Amniotic stem cell (primary cell): ENCODE data around the gene AMPD3.
"Not testable (repeated sequence)": the region's sequence is repeated elsewhere in the genome, so short reads cannot be mapped to it uniquely, and the experiment has no call there.

Source experiments
- DNase-seq: peaks from one replicate; lab custom pipeline; 2025; lab: John Stamatoyannopoulos, UW

AMPD3 gene

GRCh38 chr11:10454878-10455631 is at the start of gene AMPD3:
Gene AMPD3, plus strand, starts transcription at chr11:10455264. Its CDS starts 6,256 bp downstream, at chr11:10461520.
- DNase-seq: peak; percentile 77

DNA sequence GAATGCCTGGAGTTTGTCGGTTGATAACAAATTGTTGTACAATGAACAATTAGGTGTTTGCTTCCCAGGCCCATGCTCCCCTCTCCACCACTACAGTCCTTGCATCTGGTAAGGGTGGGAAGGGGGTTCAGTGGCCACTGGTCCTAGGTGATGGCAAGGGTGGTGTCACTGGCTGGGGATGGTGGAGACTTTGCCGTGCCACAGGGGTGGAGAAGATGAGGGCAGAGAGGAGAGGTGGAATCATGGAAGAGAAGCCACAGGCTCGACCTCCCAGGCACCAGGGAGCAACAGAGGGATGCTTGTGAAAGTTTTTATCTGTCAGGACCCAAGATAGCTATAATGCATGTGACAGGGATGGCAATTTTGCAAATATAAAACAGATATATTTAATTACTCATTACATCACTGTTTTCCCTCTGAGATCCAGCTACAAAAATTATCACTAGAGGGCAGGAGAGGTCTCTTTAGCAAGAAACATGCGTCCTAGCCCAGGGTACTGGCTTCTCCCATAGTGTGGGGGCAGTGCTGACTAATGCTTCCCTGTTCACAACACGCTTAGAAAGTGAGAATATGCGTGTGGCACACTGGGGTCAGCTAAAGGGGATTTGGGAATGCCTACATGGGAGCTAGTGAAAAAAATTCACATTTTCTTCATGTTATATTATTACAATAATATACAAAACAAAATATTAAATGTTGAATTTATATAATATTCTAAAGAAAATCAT is 49.0 kb upstream of the AMPD3 start:
- DNase-seq: peak; percentile 92

DNA sequence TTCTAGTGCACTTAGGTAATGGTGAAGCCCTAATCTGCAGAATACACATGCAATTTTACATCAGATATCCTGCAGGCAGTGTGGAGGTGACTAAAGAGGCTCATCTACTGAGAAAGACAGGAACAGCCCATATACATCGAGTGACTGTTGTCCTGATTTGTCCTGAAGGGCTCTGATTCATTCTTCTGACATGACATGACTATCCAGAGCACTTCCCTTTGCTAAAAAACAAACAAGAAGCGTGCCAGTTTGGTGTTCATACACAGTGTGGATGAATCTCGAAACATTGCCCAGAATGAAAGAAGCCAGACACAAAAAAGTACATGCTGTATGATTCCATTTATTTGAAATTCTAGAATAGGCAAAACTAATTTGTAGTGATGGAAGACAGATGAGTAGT is 48.0 kb upstream of the AMPD3 start:
- no peak for DNase-seq

GRCh38 chr11:10407749-10408685 is 47.0 kb upstream of the AMPD3 start:
- no peak for DNase-seq

- no peak for DNase-seq
These were observed 45.8 kb upstream of the AMPD3 start for GRCh38 chr11:10409207-10409661.

DNA sequence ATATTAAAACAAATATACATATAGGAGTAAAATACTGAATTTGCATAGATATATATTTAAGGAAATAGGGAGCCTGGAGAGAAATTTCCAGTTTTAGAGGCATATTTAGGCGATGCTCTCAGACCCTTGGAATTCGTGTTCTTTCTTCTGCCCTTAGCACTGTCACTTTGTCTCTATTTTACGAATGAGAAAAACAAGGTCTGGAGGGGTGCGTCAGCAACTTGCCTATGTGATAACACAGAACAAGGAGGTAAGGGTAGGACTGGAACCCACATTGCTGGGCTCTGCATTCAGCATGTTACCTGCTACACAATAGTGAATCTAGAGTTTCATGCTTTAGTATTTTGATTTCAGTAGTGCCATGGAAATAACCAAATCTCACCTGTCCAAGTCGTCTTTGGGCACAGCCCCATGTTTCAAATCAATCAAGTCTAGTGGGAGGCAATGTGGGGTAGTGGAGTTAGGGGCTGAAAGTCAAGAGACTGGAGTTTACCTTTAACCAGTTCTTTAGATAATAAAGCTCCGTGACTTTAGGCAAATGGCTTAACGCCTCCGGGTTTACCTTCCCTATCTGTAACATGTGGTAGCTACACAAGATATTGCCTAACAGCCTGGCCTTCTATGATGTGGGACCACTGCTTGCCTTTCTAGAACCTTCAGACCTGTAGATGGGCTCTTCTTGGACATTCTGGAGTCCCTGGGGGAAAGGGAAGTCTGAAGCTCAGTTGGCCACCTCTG is 44.8 kb upstream of the AMPD3 start:
- no peak for DNase-seq

DNA sequence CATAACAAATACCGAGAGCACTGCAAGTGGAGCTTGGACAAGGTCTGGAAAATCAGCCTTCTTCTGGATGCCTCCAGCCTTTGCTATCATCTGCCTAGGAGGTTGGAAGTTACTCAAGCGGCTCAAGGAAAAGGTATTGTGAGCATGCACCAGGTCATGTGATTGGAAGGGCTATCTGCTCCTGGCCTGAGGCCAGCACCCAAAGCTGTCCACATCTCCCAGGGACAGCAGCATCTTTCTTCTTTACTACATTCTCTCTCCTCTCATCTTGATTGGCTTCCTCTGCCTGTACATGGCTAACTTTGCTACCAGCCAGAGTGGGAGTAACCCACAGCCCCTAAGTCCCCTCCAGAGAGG is 44.2 kb upstream of the AMPD3 start:
- no peak for DNase-seq

DNA sequence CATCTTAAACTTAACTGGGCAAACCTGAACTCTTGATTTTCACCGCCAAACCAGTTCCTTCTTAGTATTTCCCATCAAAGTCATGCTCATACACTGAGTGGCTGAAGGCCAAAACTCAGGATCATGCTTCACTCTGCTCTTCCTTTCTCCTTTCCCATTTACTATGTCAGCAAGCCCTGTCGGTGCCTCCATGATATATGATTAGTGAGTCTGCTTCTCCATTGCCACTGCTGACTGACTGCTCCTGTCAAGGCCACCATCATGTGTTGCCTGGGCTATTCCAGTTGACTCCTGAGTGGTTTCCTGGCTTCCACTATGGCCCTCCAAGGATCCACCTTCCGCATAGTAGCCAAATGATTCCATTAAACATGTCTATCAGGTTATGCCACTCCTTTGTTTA is 42.8 kb upstream of the AMPD3 start:
- no peak for DNase-seq

GRCh38 chr11:10413268-10413667 is 41.8 kb upstream of the AMPD3 start:
- no peak for DNase-seq

DNA sequence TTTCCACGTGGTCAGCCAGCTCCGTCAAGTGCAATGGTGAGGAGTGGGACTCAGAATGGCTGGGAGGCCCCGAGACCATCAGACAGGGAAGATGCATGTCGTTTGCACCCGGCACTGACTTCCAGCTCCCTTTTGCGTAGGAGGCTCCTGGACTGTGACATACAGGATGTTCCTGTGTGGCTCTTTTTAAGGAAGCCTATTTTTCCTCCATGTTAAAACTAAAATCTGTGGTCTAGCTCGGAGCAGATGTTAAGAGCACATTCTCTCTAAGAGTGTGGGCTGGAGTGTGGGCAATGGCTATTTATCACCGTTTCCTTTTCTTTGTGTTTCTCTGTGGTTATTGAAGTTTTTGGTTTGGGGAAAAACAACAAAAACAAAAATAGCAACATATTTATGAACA is 40.9 kb upstream of the AMPD3 start:
- no peak for DNase-seq

- DNase-seq: no peak
These were observed 40.4 kb upstream of the AMPD3 start for GRCh38 chr11:10414659-10415058.

GRCh38 chr11:10415817-10416392 is 39.2 kb upstream of the AMPD3 start:
- no peak for DNase-seq

GRCh38 chr11:10418259-10418949 is 36.7 kb upstream of the AMPD3 start:
- no peak for DNase-seq

GRCh38 chr11:10418950-10419310 is 36.1 kb upstream of the AMPD3 start:
- no peak for DNase-seq

DNA sequence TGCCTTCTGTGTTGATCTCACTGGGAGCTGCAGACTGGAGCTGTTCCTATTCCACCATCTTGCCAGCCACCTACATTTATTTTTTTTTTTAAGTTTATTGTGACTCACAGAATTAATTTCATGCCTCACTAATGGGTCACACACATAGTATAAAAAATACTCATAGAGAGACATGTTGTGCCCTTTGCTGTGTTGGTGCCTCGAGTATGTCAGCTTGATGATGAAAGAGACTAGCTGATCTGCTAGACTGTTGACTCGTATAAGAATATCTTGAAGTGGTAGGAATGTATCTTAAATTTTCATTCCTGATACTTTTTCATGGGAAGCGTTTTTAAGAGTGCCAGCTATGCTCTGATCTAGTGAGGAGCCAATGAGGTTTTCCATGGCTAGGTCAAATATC is 28.6 kb upstream of the AMPD3 start:
- no peak for DNase-seq

DNA sequence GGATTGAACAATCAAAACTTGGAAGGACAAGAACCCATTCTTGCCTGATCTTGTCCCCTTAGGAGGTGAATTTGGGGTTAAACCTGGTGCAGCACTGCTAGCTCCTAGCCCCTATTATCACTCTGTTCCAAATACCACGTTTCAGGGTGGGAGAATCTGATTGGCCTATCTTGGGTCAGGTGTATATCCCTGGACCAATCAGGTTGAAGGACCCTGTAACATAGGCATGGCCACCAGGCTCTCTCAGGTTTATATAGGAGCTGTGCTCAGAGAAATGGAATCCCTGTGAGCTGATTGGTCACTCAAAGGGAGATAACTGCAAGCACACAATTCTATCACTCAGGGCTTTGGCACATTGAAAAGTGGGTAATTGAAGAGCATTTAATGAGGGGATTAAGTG is 26.6 kb upstream of the AMPD3 start:
- DNase-seq: no peak

GRCh38 chr11:10429526-10429925 is 25.5 kb upstream of the AMPD3 start:
- DNase-seq: no peak

DNA sequence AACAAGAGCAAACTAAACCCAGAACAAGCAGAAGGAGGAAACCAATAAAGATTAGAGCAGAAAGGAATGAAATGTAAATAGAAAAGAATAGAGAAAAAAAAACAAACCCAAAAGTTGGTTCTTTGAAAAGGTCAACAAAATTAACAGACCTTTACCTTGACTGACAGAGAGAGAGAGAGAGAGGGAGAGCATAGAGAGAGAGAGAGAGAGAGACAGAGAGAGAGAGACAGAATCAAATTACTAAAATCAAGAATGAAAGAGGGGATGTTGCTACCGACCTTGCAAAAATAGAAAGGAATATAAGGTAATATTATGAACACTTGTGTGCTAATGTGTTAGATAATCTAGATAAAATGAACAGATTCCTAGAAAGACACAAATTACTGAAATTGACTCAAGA is 22.6 kb upstream of the AMPD3 start:
- DNase-seq: no peak

GRCh38 chr11:10432971-10433370 is 22.1 kb upstream of the AMPD3 start:
- no peak for DNase-seq

GRCh38 chr11:10436224-10436623 is 18.8 kb upstream of the AMPD3 start:
- no peak for DNase-seq

- not testable (repeated sequence) for DNase-seq
These were observed 18.4 kb upstream of the AMPD3 start for GRCh38 chr11:10436683-10437082.
